Fibroblast of villous mesenchyme (primary cell): ENCODE results near the gene UVSSA. TPM values are rescaled to one million over a fixed set of nuclear protein-coding genes. Genes with fewer than 3 reads are reported as not detected.

Experiments used
- DNase-seq: peaks from one replicate; pipeline ENCODE4 v3.0.0-alpha.2; 2010; ENCODE audit warnings: low read depth
- H3K4me3 ChIP-seq: 2 replicates; pipeline ENCODE4 v1.5.1; 2011; ENCODE audit warnings: low read depth, mild to moderate bottlenecking, low read length
- total RNA-seq: library from RNA; depleted of rRNA; stranded (reverse); fragments of >200 nt; gene quantifications from 2 replicates; pipeline ENCODE4 v1.2.3, GENCODE V29; 2012
- TF ChIP-seq, protein P1 (sequence below): IDR thresholded peaks from 2 replicates; pipeline ENCODE4 v1.5.1; 2012; ENCODE audit warnings: low read depth, mild to moderate bottlenecking, low read length; ENCODE audit not compliant: insufficient read depth

Gene UVSSA
- total RNA-seq, 1 donor = 10.8 TPM

DNA sequence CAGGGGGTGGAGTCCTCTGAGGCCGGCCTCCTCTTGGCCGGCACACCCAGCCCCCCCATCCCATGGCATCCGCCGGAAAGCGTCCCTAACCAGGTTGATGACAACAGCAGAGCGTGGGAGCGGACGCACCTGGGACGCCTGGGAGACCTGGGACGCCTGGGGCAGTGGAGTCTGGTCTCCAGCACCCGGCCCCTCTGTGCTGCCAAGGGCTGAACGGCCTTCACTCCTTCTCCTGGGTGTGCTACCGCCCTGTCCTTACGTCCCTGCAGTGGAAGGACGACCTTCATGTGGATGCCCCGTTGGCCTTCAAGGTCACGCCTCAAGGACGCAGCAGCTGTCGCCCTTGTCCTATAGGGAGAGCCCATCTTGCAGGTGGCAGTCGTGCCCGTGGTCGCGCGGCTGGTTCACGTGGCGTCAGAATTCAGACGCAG is 32.4 kb downstream of the UVSSA start:
- DNase-seq = no peak
- H3K4me3 ChIP-seq = no peak overlapping the region
- TF ChIP-seq, protein P1, sequence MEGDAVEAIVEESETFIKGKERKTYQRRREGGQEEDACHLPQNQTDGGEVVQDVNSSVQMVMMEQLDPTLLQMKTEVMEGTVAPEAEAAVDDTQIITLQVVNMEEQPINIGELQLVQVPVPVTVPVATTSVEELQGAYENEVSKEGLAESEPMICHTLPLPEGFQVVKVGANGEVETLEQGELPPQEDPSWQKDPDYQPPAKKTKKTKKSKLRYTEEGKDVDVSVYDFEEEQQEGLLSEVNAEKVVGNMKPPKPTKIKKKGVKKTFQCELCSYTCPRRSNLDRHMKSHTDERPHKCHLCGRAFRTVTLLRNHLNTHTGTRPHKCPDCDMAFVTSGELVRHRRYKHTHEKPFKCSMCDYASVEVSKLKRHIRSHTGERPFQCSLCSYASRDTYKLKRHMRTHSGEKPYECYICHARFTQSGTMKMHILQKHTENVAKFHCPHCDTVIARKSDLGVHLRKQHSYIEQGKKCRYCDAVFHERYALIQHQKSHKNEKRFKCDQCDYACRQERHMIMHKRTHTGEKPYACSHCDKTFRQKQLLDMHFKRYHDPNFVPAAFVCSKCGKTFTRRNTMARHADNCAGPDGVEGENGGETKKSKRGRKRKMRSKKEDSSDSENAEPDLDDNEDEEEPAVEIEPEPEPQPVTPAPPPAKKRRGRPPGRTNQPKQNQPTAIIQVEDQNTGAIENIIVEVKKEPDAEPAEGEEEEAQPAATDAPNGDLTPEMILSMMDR = no peak

DNA sequence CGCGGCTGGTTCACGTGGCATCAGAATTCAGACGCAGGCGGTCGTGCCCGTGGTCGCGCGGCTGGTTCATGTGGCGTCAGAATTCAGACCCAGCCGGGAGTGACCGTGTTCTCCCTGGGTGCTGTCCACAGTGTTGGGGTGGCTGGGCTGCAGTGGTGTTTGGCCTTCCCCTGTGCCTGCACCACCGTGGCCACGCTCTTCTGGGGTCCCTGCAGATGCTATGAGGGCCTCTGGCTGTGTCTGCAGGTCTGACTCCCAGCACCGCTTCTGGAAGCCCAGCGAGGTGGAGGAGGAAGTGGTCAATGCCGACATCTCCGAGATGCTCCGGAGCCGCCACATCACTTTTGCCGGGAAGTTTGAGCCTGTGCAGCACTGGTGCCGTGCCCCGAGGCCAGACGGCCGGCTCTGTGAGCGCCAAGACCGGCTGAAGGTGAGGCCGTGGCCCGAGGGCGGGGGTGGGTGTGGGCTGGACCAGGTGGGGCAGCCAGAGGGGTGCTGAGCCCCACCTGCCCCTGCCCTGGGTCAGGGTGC is 32.9 kb downstream of the UVSSA start:
- TF ChIP-seq, protein P1 = no peak
- no peak overlapping the region for H3K4me3 ChIP-seq
- DNase-seq = no peak

DNA sequence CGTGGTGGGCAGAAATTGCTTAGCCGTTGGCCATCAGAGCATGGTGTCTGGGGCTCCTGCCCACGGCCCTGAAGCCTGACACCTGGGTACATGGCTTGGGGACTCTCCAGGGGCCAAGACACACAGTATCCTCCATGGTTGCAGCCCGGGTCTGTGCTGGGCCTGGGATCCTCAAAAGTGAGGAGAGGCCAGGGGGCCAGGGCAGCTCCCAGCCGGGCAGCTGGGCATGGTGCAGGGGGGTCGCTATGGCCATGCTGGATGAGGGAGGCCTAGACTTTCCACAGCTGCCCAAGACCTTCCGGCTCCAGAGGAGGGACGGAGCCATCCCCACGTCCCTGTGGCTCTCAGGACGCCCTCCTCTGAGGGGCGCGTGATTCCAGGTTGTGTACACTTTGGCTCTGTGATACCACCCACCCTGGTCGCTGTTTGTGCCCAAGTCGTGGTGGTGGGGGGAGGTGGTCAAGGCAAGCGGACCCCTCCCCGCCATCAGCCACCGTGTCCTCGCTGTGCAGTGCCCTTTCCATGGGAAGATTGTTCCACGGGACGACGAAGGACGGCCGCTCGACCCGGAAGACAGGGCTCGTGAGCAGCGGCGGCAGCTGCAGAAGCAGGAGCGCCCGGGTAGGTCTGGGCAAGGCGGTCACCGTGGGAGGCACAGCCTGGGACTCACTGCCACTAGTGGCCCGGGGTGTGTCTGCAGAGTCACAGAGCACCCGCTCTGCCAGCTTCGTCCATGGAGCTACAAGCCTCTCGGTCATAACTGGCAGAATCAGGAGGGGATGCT is 33.6 kb downstream of the UVSSA start:
- H3K4me3 ChIP-seq = no peak overlapping the region
- no peak for DNase-seq
- TF ChIP-seq, protein P1 = no peak

DNA sequence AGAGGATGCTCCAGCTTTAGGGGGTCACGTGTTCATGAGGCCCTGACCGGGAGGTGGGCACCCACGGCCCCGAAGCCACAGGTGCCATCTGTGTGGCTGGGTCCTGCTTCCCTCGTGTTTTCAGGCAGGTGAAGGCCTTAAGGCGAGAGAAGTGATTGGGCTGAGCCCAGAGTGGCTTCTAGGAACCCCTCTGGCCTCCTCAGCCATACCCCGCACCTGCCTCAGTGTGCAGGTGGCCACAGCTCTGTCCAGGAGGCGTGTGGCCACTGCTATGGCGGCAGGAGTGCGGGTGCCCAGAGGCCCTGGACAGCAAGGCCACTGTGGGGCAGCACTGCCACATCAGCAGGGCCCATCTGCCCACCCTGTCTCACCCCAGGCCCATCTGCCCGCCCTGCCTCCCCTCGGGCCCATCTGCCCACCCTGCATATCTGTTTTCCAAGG is 34.2 kb downstream of the UVSSA start:
- DNase-seq = no peak
- H3K4me3 ChIP-seq = no peak overlapping the region
- TF ChIP-seq, protein P1 = no peak

DNA sequence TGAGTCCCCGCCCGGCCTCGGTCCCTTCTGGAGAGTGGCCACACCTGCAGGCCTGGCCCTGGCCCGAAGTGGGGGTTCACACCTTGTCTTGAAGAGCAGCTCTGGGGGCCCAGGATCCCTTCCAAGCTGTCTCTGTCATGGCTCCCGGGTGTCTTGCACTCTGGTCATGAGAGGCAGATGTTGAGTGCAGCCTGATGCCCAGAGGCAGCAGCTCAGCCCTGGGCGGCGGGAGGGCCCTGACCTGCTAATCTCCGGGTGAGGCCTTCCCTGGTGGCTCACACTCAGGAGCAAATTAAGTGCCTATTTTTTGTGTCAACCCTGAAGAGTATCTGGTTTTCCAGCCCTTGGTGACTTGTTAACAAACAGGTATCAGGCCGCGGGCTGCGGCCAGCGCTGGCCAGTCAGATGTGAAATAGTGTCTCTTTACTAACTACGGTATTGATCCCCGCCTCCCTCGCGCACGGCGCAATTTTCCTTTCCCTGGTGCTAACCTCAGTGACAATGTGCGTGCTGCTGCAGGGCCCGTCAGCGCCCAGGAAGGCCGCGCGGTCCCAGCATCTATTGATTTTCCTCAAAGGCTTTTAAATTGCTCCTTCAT is 35.0 kb downstream of the UVSSA start:
- DNase-seq = no peak
- TF ChIP-seq, protein P1 = no peak
- H3K4me3 ChIP-seq = no peak overlapping the region

DNA sequence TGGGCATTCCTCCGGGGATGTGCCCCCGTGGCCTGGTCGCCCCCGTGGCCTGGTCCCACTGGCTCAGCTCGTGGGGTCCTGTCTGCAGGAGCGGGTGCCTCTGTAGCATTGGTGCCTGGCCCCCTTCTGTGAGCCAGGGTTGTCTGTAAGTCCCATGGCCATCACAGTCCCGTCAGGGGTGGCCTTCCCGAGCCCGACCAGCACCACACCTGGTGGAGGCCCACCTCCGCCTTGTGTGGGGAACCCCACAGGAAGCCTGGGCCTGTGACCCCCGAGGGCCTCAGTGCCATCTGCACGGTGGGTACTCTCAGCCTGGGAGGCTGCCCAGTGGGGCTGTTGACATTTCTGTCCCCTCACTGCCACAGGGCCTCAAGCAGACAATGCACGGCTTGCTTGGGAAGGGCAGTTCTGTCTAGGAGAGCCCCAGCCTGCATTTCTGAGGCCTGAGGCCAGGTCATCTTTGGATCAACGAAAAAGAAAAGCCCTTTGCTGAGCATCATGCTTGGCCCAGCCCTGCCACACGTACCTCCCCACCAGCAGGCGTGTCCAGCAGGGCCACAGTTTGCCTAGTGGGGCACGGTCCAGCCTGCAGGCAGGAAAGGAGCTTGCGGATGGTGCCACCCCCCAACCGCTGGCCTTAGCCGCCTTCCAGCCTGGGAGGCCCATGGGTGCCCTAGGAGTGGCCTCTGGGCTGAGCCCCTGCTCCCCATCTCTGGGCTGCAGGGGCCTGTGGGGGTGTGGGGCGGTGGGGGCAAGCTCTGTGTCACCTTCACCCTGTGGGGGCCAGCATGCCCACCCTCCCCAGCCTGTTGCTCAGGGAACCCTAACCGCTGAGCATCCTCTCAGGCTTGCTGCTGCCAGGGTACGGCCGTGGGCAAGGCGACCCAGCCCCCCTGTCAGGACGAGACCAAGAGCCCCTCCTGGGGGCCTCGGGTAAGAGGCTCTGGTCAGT is 36.0 kb downstream of the UVSSA start:
- TF ChIP-seq, protein P1 = no peak
- DNase-seq = no peak
- no peak overlapping the region for H3K4me3 ChIP-seq
